NB4 (cell line): ENCODE data around the gene TMEM9.

Source experiments
- POLR2A ChIP-seq: IDR thresholded peaks from 2 replicates; pipeline ENCODE4 v1.6.1; 2011; ENCODE audit warnings: mild to moderate bottlenecking; ENCODE audit not compliant: insufficient read length; ENCODE audit errors: extremely low read depth
- TF ChIP-seq, protein P1 (sequence below): IDR thresholded peaks from one replicate; pipeline ENCODE4 v1.5.1; 2012; ENCODE audit warnings: low read depth, low read length

DNA sequence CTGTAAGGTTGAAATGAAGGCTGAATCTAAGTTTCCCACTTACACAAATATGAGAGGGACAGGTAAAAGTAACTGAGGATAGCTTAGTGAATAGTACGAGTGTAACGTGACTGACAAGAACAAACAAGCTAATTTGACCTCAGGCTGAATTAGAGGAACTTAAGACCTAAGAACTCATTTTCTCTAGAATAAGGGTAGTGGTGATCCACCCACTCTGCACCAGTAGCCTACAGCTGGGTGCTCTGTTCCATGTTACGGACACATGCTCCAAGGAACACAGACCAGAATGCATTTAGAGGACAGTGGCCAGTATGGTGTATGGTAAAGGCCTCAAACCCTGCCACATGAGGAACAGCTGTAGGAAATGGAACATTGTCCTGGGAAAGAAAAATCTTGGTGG, 14.9 kb upstream of the TMEM9 start:
- TF ChIP-seq, protein P1, sequence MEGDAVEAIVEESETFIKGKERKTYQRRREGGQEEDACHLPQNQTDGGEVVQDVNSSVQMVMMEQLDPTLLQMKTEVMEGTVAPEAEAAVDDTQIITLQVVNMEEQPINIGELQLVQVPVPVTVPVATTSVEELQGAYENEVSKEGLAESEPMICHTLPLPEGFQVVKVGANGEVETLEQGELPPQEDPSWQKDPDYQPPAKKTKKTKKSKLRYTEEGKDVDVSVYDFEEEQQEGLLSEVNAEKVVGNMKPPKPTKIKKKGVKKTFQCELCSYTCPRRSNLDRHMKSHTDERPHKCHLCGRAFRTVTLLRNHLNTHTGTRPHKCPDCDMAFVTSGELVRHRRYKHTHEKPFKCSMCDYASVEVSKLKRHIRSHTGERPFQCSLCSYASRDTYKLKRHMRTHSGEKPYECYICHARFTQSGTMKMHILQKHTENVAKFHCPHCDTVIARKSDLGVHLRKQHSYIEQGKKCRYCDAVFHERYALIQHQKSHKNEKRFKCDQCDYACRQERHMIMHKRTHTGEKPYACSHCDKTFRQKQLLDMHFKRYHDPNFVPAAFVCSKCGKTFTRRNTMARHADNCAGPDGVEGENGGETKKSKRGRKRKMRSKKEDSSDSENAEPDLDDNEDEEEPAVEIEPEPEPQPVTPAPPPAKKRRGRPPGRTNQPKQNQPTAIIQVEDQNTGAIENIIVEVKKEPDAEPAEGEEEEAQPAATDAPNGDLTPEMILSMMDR: no peak
- TF ChIP-seq POLR2A: no peak
